ENCODE results near the gene PARVB.

Gene PARVB

DNA sequence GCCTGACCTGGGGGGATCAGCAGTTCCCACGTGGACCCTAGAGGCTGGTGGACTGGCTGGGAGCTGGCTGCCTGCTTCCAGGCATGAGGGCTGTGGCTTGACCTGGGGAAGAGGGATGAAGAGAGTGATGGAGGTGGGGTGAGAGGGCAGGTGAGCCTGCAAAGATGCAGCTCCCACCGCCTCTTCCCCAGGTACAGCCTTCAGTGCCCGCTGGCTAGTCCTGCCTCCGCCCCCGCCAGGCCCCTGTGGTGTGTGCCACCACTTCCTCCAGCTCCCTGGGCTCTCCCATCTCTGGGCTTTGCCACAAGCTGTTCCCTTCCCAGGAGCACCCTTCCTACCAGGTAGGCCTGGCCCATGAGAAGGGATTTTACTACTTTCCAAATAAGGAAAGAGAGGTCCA is 175.8 kb downstream of the PARVB start:
- DNase-seq (ENCODE audit: low read depth in 2 of 2) = no peak

- DNase-seq (ENCODE audit: low read depth in 2 of 2) = no peak
These were observed 176.3 kb downstream of the PARVB start for GRCh38 chr22:44200451-44200850.

GRCh38 chr22:44200855-44201550 is 176.9 kb downstream of the PARVB start:
- DNase-seq (ENCODE audit: low read depth in 2 of 2) = no peak

GRCh38 chr22:44201665-44202064 is 177.6 kb downstream of the PARVB start:
- DNase-seq (ENCODE audit: low read depth in 2 of 2) = no peak

DNA sequence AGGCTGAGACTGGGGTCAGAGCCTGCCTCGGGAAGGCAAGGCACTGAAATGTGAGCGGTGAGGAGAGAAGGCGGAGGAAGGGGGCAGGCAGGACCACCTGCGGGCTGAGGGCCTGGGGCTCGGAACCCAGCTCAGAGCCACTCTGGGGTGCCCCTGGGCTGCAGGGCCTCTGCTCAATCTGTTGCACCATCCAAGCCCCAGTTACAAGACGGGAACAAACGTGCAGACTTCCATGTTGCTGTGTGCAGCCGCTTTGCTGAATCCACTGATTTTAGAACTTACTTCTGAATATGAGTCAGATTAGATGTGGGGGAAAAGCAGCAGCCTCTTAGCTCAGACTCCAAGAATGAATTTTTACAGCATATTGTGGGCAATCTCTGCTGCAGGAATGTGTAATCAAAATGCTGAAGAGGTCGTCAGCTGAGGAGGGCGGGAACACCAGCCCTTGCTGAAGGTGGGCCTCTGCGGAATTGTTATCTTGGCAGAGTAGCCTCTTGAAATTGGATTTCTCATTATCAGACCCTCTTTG is 178.2 kb downstream of the PARVB start:
- DNase-seq (ENCODE audit: low read depth in 2 of 2) = no peak

- no peak for DNase-seq (ENCODE audit: low read depth in 2 of 2)
These were observed 179.1 kb downstream of the PARVB start for GRCh38 chr22:44203203-44203602.

GRCh38 chr22:44204739-44205515 is 180.8 kb downstream of the PARVB start:
- no peak for DNase-seq (ENCODE audit: low read depth in 2 of 2)

- DNase-seq (ENCODE audit: low read depth in 2 of 2) = no peak
These were observed 181.6 kb downstream of the PARVB start for GRCh38 chr22:44205516-44206329.

DNA sequence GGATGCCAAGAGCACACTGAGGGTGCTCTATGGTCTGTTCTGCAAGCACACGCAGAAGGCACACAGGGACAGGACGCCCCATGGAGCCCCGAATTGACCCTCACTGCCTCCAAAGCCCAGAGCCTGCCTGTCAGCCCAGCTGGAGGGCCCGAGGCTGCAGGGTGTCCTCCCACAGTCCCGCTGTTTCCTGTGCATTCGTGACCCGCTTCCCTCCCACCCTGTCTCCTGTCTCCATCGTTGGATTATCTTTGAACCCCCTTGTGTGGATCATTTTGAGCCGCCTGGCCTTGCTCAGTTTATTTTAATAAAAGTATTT is 182.2 kb downstream of the PARVB start:
- no peak for DNase-seq (ENCODE audit: low read depth in 2 of 2)

- DNase-seq (ENCODE audit: low read depth in 2 of 2) = no peak
These were observed 182.6 kb downstream of the PARVB start for GRCh38 chr22:44206696-44207095.

DNA sequence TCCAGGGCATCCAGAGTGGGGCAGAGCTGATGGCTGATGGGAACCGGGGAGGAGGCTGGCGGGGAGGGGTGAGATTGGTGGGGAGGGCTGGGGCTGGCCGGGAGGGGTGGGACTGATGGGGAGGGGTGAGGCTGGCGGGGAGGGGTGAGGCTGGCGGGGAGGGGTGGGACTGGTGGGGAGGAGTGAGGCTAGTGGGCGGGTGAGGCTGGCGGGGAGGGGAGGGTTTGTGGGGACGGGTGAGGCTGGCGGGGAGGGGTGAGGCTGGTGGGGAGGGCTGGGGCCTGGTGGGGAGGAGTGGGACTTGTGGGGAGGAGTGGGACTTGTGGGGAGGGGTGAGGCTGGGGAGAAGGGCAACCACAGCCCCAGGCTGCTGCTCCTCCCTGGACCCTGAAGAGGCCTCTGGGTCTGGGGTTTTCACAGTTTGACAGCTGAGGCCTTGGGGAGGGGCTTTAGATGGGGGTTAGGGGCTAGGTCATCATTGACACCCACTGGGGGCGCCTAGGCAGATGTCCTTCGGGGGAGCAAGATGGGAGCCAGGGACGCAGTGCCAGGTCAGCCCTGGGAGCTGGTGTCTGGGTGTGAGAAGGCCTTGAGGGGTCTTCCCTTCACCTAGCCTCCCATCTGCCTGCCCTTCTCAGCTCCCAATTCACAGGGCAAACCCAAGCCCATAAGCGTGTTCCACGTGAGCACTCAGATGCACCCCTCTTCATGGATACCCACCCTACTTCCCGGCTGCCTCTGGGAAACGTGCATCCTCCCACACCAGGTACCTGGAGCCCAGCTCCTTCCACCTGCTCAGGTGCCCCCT is 183.3 kb downstream of the PARVB start:
- no peak for DNase-seq (ENCODE audit: low read depth in 2 of 2)

- no peak for DNase-seq (ENCODE audit: low read depth in 2 of 2)
These were observed 183.8 kb downstream of the PARVB start for GRCh38 chr22:44207981-44208317.

GRCh38 chr22:44209343-44209742 is 185.2 kb downstream of the PARVB start:
- no peak for DNase-seq (ENCODE audit: low read depth in 2 of 2)

- no peak for DNase-seq (ENCODE audit: low read depth in 2 of 2)
These were observed 186.6 kb downstream of the PARVB start for GRCh38 chr22:44210722-44211121.

GRCh38 chr22:44211256-44211945 is 187.3 kb downstream of the PARVB start:
- DNase-seq (ENCODE audit: low read depth in 2 of 2) = no peak

- no peak for DNase-seq (ENCODE audit: low read depth in 2 of 2)
These were observed 188.1 kb downstream of the PARVB start for GRCh38 chr22:44211946-44212930.

DNA sequence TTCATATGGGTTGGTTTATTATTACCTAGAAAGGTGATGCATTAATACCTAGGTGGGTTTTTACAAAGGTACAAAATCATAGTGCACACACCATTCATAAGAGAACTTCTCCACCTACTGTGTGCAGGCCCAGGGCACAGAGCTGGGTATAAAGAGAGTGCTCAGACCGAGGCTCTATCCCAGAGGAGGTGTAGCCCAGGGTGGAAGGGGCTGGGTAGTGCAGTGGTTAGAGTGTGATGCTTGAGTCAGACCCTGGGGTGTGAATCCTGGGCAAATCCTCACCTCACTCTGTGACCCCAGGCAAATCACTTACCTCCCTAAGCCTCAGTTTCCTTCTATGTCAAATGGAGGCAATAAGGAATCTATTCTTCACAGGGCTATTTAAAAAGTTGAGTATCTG is 188.8 kb downstream of the PARVB start:
- DNase-seq (ENCODE audit: low read depth in 2 of 2) = no peak

DNA sequence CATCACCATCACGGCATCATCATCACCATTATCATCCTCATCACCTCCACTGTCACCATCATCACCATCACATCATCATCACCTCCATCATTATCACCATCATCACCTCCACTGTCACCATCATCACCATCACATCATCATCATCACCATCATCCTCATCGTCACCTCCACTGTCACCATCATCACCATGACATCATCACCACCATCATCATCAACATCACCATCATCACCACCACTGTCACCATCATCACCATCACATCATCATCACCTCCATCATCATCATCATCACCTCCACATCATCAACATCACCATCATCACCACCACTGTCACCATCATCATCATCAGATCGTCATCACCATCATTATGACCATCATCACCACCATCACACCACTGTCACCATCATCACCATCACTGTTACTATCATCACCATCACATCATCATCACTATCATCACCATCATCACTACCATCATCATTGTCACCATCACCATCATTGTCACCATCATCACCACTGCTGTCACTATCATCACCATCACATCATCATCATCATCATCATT is 189.5 kb downstream of the PARVB start:
- no peak for DNase-seq (ENCODE audit: low read depth in 2 of 2)

- no peak for DNase-seq (ENCODE audit: low read depth in 2 of 2)
These were observed 190.1 kb downstream of the PARVB start for GRCh38 chr22:44214187-44214586.

- no peak for DNase-seq (ENCODE audit: low read depth in 2 of 2)
These were observed 190.7 kb downstream of the PARVB start for GRCh38 chr22:44214764-44215163.
